Activated CD8-positive, alpha-beta memory T cell treated with anti-CD3 and anti-CD28 coated beads, Interleukin-2, amount 10 ng/mL, durations not matched to agents 7 days and 5 days (primary cell): Measurements from ENCODE around the gene PBXIP1. TPM values are rescaled to one million over a fixed set of nuclear protein-coding genes. Genes with fewer than 3 reads are reported as not detected.
A peak's percentile ranks its signal among the peaks of the same experiment; 100 is the strongest.

Experiments used
- ATAC-seq: fragments of 150-1000 bp; cut with Tn5 transposase; one replicate; pipeline ENCODE4 v1.10.0; 2021; ENCODE audit warnings: moderate library complexity
- CTCF ChIA-PET: fragments of 350-600 bp; sonication (Branson Sonifier 250); formaldehyde crosslinking; loops from one replicate; lab custom pipeline; 2021; ENCODE audit warnings: antibody characterized with exemption; lab: Charles Lee
- DNase-seq: peaks from one replicate; pipeline ENCODE4 v3.0.0-alpha.2; 2020
- H3K27ac Mint-ChIP-seq: one replicate; pipeline ENCODE4 v1.8.0; 2021; ENCODE audit warnings: mild to moderate bottlenecking, mixed read lengths
- H3K27me3 Mint-ChIP-seq: one replicate; pipeline ENCODE4 v1.8.0; 2021; ENCODE audit warnings: mixed read lengths
- H3K36me3 Mint-ChIP-seq: one replicate; pipeline ENCODE4 v1.8.0; 2021; ENCODE audit warnings: mild to moderate bottlenecking, mixed read lengths
- H3K4me1 Mint-ChIP-seq: one replicate; pipeline ENCODE4 v1.8.0; 2021; ENCODE audit warnings: mixed read lengths
- H3K4me3 Mint-ChIP-seq: one replicate; pipeline ENCODE4 v1.8.0; 2021; ENCODE audit warnings: mild to moderate bottlenecking, moderate library complexity, mixed read lengths
- H3K9me3 Mint-ChIP-seq: one replicate; pipeline ENCODE4 v1.8.0; 2022; ENCODE audit warnings: low read depth, mixed read lengths
- total RNA-seq, 2 experiments: library from RNA; stranded (reverse); gene quantifications; one replicate each; pipeline ENCODE4 v1.2.3, GENCODE V29; 2021

The PBXIP1 gene, protein sequence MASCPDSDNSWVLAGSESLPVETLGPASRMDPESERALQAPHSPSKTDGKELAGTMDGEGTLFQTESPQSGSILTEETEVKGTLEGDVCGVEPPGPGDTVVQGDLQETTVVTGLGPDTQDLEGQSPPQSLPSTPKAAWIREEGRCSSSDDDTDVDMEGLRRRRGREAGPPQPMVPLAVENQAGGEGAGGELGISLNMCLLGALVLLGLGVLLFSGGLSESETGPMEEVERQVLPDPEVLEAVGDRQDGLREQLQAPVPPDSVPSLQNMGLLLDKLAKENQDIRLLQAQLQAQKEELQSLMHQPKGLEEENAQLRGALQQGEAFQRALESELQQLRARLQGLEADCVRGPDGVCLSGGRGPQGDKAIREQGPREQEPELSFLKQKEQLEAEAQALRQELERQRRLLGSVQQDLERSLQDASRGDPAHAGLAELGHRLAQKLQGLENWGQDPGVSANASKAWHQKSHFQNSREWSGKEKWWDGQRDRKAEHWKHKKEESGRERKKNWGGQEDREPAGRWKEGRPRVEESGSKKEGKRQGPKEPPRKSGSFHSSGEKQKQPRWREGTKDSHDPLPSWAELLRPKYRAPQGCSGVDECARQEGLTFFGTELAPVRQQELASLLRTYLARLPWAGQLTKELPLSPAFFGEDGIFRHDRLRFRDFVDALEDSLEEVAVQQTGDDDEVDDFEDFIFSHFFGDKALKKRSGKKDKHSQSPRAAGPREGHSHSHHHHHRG
- total RNA-seq: 10 to 100 TPM; 52.6 to 61.5 TPM

DNA sequence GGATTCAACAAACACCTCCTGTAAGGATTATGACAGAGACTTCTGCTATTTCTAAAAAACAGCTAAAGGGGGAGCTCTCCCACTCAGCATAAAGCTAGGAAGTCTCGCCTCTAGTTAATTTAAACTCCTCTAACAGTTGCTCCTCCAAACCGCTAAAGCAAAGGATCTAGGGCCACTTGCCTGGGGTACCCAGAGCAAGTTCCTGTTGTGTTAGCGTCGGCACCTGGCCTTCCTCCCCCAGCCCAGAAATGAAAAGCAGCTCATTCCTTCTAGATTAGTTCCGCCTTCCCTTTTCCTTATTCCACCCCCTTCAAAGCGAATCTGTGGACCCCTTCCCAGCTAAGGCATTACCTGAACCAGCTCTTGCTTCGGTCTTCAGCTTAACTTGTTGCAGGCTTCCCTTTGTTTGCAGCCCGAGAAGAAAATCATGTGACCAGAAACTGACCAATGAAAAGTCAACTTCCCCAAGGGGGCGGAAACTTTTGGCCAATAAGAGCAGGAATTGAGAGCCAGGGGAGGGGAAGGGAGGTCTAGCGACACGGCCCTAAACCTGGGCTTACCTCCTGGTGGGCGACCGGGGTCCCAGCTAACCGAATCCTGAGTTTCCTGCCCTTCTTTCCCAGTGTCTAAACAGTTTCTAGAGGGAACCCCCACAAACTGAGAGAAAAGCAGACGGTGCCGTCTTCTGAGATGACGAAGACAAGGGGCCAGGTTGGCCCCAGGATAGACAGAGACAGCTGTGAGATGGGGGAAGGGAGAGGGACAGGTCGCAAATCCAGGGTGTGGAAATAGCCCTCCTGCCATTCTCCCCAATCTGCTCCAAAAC is at the start of gene PBXIP1:
Gene PBXIP1, minus strand, starts transcription at position 382 of the 826 bp plus-strand sequence. CDS start 2,378 bp downstream, outside the sequence.
- CTCF ChIA-PET: interaction anchor here (0.7 to 5.6 kb wide), 20 partner anchors 8 to 347 kb away, joined by 3 to 46 read pairs (median 4); partner anchors contain the start of genes ADAM15, CKS1B, EFNA4 and KRTCAP2
- H3K4me1 Mint-ChIP-seq: peaks cover 78% of the 10 kb centered on the region
- no peaks in the 10 kb centered on the region for H3K9me3 Mint-ChIP-seq
- peak within 1 kb of the TSS; percentile 98 for H3K27ac Mint-ChIP-seq
- peak within 1 kb of the TSS; percentile 95 for H3K4me3 Mint-ChIP-seq
- DNase-seq (peak; percentile 92), ATAC-seq (peak; percentile 62)
- no peaks in the 10 kb centered on the region for H3K27me3 Mint-ChIP-seq
- peaks cover 14% of the 10 kb centered on the region for H3K36me3 Mint-ChIP-seq

GRCh38 chr1:155005076-155006011 is 49.4 kb upstream of the PBXIP1 start:
- Mint-ChIP-seq H3K27ac (peak overlapping the region; percentile 95), H3K4me1 (peaks cover 52% of the 10 kb centered on the region), H3K36me3 (peaks cover 7% of the 10 kb centered on the region), H3K9me3 (no peaks in the 10 kb centered on the region), H3K27me3 (no peaks in the 10 kb centered on the region), H3K4me3 (peak overlapping the region; percentile 32)
- CTCF ChIA-PET: interaction anchor here (1.1 to 18.7 kb wide), 7 partner anchors 10 to 80 kb away, joined by 3 to 328 read pairs (median 9); partner anchors contain the start of genes ADAM15, EFNA4 and FLAD1
- DNase-seq (no peak), ATAC-seq (no peak)

GRCh38 chr1:155004352-155005075 is 48.6 kb upstream of the PBXIP1 start:
- ATAC-seq (no peak), DNase-seq (no peak)
- H3K36me3 Mint-ChIP-seq: peaks cover 4% of the 10 kb centered on the region
- H3K27me3 Mint-ChIP-seq: no peaks in the 10 kb centered on the region
- peak overlapping the region; percentile 98 for H3K4me3 Mint-ChIP-seq
- CTCF ChIA-PET: interaction anchor here (0.8 to 13.5 kb wide), 6 partner anchors 11 to 61 kb away, joined by 3 to 212 read pairs (median 3); partner anchors contain the start of genes ADAM15, CKS1B and FLAD1
- no peaks in the 10 kb centered on the region for H3K9me3 Mint-ChIP-seq
- peaks cover 52% of the 10 kb centered on the region for H3K4me1 Mint-ChIP-seq
- peak overlapping the region; percentile 84 for H3K27ac Mint-ChIP-seq

GRCh38 chr1:155003766-155004351 is 48.0 kb upstream of the PBXIP1 start:
- Mint-ChIP-seq H3K9me3 (no peaks in the 10 kb centered on the region), H3K4me3 (peak overlapping the region; percentile 98), H3K4me1 (peaks cover 51% of the 10 kb centered on the region), H3K27me3 (no peaks in the 10 kb centered on the region), H3K36me3 (peaks cover 3% of the 10 kb centered on the region), H3K27ac (peak overlapping the region; percentile 93)
- no peak for ATAC-seq
- DNase-seq: peak; percentile 66
- CTCF ChIA-PET: interaction anchor here (0.8 to 13.5 kb wide), 6 partner anchors 11 to 60 kb away, joined by 3 to 212 read pairs (median 3); partner anchors contain the start of genes ADAM15, CKS1B and FLAD1

- no peak for DNase-seq
Observed at GRCh38 chr1:155003227-155003765, 47.4 kb upstream of the PBXIP1 start.

GRCh38 chr1:155002464-155003226 is 46.7 kb upstream of the PBXIP1 start, which contains the start of gene ZBTB7B:
Gene ZBTB7B (plus strand): TSS chr1:155002802. CDS start chr1:155014661, 11,859 bp downstream.
- Mint-ChIP-seq H3K27ac (peak within 1 kb of the TSS; percentile 97), H3K9me3 (no peaks in the 10 kb centered on the region), H3K4me1 (peaks cover 58% of the 10 kb centered on the region), H3K36me3 (peaks cover 3% of the 10 kb centered on the region), H3K4me3 (peak within 1 kb of the TSS; percentile 98), H3K27me3 (no peaks in the 10 kb centered on the region)
- CTCF ChIA-PET: interaction anchor here (2.3 to 13.5 kb wide), 3 partner anchors 12 to 82 kb away, joined by 9 to 212 read pairs (median 11); partner anchors contain the start of gene FLAD1
- DNase-seq (no peak), ATAC-seq (peak; percentile 1)

More at GRCh38 chr1:155003227-155003765, 47.4 kb upstream of the PBXIP1 start:
- Mint-ChIP-seq H3K27ac (peak overlapping the region; percentile 93), H3K4me1 (peaks cover 54% of the 10 kb centered on the region), H3K4me3 (peak overlapping the region; percentile 98), H3K9me3 (no peaks in the 10 kb centered on the region), H3K36me3 (peaks cover 3% of the 10 kb centered on the region), H3K27me3 (no peaks in the 10 kb centered on the region)
- CTCF ChIA-PET: interaction anchor here (0.9 to 13.5 kb wide), 4 partner anchors 12 to 81 kb away, joined by 3 to 212 read pairs (median 10); partner anchors contain the start of gene FLAD1
- no peak for ATAC-seq

- H3K4me1 Mint-ChIP-seq: peaks cover 57% of the 10 kb centered on the region
- H3K36me3 Mint-ChIP-seq: peaks cover 3% of the 10 kb centered on the region
- H3K27me3 Mint-ChIP-seq: no peaks in the 10 kb centered on the region
- peak; percentile 100 for DNase-seq
- peak; percentile 77 for ATAC-seq
- H3K4me3 Mint-ChIP-seq: peak overlapping the region; percentile 98
- H3K9me3 Mint-ChIP-seq: no peaks in the 10 kb centered on the region
- peak overlapping the region; percentile 97 for H3K27ac Mint-ChIP-seq
- CTCF ChIA-PET: interaction anchor here (0.6 to 13.5 kb wide), 9 partner anchors 13 to 84 kb away, joined by 3 to 212 read pairs (median 4); partner anchors contain the start of genes ADAM15, EFNA4, FLAD1 and PMVK
Observed at GRCh38 chr1:155001675-155002463, 46.0 kb upstream of the PBXIP1 start.

GRCh38 chr1:155001425-155001674 is 45.5 kb upstream of the PBXIP1 start:
- CTCF ChIA-PET: interaction anchor here (0.6 to 13.5 kb wide), 9 partner anchors 14 to 85 kb away, joined by 3 to 212 read pairs (median 4); partner anchors contain the start of genes ADAM15, EFNA4, FLAD1 and PMVK
- H3K4me3 Mint-ChIP-seq: peak overlapping the region; percentile 98
- H3K4me1 Mint-ChIP-seq: peaks cover 52% of the 10 kb centered on the region
- H3K27ac Mint-ChIP-seq: peak overlapping the region; percentile 97
- ATAC-seq (no peak), DNase-seq (no peak)
- no peaks in the 10 kb centered on the region for H3K9me3 Mint-ChIP-seq
- H3K27me3 Mint-ChIP-seq: no peaks in the 10 kb centered on the region
- H3K36me3 Mint-ChIP-seq: peaks cover 3% of the 10 kb centered on the region

GRCh38 chr1:155000726-155001424 is 45.0 kb upstream of the PBXIP1 start:
- no peaks in the 10 kb centered on the region for H3K27me3 Mint-ChIP-seq
- peak overlapping the region; percentile 97 for H3K27ac Mint-ChIP-seq
- peaks cover 3% of the 10 kb centered on the region for H3K36me3 Mint-ChIP-seq
- CTCF ChIA-PET: interaction anchor here (0.8 to 13.5 kb wide), 16 partner anchors 14 to 85 kb away, joined by 3 to 212 read pairs (median 8); partner anchors contain the start of genes ADAM15, CKS1B, EFNA4 and FLAD1
- H3K4me3 Mint-ChIP-seq: peak overlapping the region; percentile 98
- peak; percentile 91 for DNase-seq
- peaks cover 47% of the 10 kb centered on the region for H3K4me1 Mint-ChIP-seq
- peak; percentile 67 for ATAC-seq
- H3K9me3 Mint-ChIP-seq: no peaks in the 10 kb centered on the region
